Breast epithelium (tissue), 3 donors: ENCODE data around the gene TRIM47.
A peak's percentile ranks its signal among the peaks of the same experiment; 100 is the strongest.
"Not testable (repeated sequence)": the region's sequence is repeated elsewhere in the genome, so short reads cannot be mapped to it uniquely, and the experiment has no call there.

Experiments used
- POLR2A ChIP-seq: fragments of 450-650 bp; IDR thresholded peaks from one replicate; pipeline ENCODE4 v1.6.1; 2016; ENCODE audit warnings: antibody characterized with exemption, mild to moderate bottlenecking, moderate library complexity
- POLR2AphosphoS5 ChIP-seq, 3 donors: sonication (generic); formaldehyde crosslinking; IDR thresholded peaks; one replicate each; pipeline ENCODE4 v1.6.1; 2017; ENCODE audit warnings: antibody characterized with exemption in 3 of 3
- TF ChIP-seq, protein P1 (sequence below), 3 donors: fragments of 450-650 bp; IDR thresholded peaks; one replicate each; pipeline ENCODE4 v1.5.1; 2016 to 2017; ENCODE audit warnings: antibody characterized with exemption in 3 of 3, mild to moderate bottlenecking in 3 of 3, moderate library complexity in 3 of 3

GRCh38 chr17:75851693-75851991 lies 26.7 kb downstream of the TRIM47 start:
- TF ChIP-seq, protein P1, sequence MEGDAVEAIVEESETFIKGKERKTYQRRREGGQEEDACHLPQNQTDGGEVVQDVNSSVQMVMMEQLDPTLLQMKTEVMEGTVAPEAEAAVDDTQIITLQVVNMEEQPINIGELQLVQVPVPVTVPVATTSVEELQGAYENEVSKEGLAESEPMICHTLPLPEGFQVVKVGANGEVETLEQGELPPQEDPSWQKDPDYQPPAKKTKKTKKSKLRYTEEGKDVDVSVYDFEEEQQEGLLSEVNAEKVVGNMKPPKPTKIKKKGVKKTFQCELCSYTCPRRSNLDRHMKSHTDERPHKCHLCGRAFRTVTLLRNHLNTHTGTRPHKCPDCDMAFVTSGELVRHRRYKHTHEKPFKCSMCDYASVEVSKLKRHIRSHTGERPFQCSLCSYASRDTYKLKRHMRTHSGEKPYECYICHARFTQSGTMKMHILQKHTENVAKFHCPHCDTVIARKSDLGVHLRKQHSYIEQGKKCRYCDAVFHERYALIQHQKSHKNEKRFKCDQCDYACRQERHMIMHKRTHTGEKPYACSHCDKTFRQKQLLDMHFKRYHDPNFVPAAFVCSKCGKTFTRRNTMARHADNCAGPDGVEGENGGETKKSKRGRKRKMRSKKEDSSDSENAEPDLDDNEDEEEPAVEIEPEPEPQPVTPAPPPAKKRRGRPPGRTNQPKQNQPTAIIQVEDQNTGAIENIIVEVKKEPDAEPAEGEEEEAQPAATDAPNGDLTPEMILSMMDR (IDR thresholded peaks at IDR 0.05) = not testable (repeated sequence)
- peak in 1 of 3 donors; percentile 9 for TF ChIP-seq POLR2AphosphoS5 (IDR thresholded peaks at IDR 0.05)
- not testable (repeated sequence) for TF ChIP-seq POLR2A
